B cell (primary cell): ENCODE data around the gene MYL6B. TPM values are rescaled to one million over a fixed set of nuclear protein-coding genes. Genes with fewer than 3 reads are reported as not detected.

ENCODE experiments used
- ATAC-seq: fragments of 200-7000 bp; cut with Tn5 transposase; one replicate; pipeline ENCODE4 v1.10.0; 2021; ENCODE audit warnings: low read depth, mild to moderate bottlenecking, moderate number of reproducible peaks, moderate library complexity
- CTCF ChIA-PET: fragments of 350-600 bp; sonication (Branson Sonifier 250); formaldehyde crosslinking; loops from one replicate; lab custom pipeline; 2021; ENCODE audit warnings: antibody characterized with exemption, inconsistent platforms; lab: Charles Lee
- POLR2A ChIA-PET: fragments of 350-600 bp; sonication (Branson Sonifier 250); formaldehyde crosslinking; loops from one replicate; lab custom pipeline; 2021; ENCODE audit warnings: antibody characterized with exemption; lab: Charles Lee
- DNase-seq: peaks from one replicate; pipeline ENCODE4 v3.0.0; 2013
- H2AFZ ChIP-seq: 2 replicates; pipeline ENCODE4 v1.6.1; 2012; ENCODE audit warnings: mild to moderate bottlenecking, low read depth, low read length; ENCODE audit not compliant: insufficient read depth, poor library complexity, severe bottlenecking
- H3K27ac ChIP-seq, 2 donors: 1 replicate in 1 of 2; 2 replicates in 1 of 2; pipeline ENCODE4 v1.5.1; 2012 to 2013; ENCODE audit warnings: low read length in 2 of 2, mild to moderate bottlenecking in 2 of 2, moderate library complexity in 1 of 2
- H3K27me3 ChIP-seq, 4 experiments: fragments of 200-600 bp in 1 of 4; sonication (generic) in 1 of 4; replicated peaks in 1 of 4; 1 replicate in 2 of 4; 2 replicates in 2 of 4; pipeline versions ENCODE4 v1.6.1 to v1.7.0; 2013 to 2016; ENCODE audit warnings: low read length in 3 of 4, mild to moderate bottlenecking in 2 of 4, mixed read lengths in 1 of 4, moderate library complexity in 1 of 4; ENCODE audit not compliant: insufficient read depth in 4 of 4, control insufficient read depth in 3 of 4; ENCODE audit errors: control extremely low read depth in 1 of 4
- H3K36me3 ChIP-seq, 2 experiments: replicated peaks in 1 of 2; 1 replicate in 1 of 2; 2 replicates in 1 of 2; pipeline versions ENCODE4 v1.6.1 to v1.7.1; 2013; ENCODE audit warnings: low read length in 1 of 2; ENCODE audit not compliant: insufficient read depth in 2 of 2, control insufficient read depth in 1 of 2; ENCODE audit errors: control extremely low read depth in 1 of 2, extremely low read depth in 1 of 2
- H3K4me1 ChIP-seq, 2 donors: fragments of 200-600 bp in 1 of 2; sonication (generic) in 1 of 2; 1 replicate in 1 of 2; 2 replicates in 1 of 2; pipeline versions ENCODE4 v1.5.1 to v1.6.1; 2013 to 2017; ENCODE audit warnings: low read length in 2 of 2; ENCODE audit not compliant: control insufficient read depth in 2 of 2, insufficient read depth in 2 of 2
- H3K4me2 ChIP-seq: replicated peaks from 2 replicates; pipeline ENCODE3; 2012; ENCODE audit warnings: mild to moderate bottlenecking, low read depth, low read length; ENCODE audit not compliant: poor library complexity, severe bottlenecking
- H3K4me3 ChIP-seq, 5 experiments: fragments of 200-600 bp in 1 of 5; sonication (generic) in 1 of 5; 1 replicate in 3 of 5; 2 replicates in 2 of 5; pipeline versions ENCODE4 v1.5.1 to v1.7.0; 2011 to 2016; ENCODE audit warnings: low read length in 4 of 5, mild to moderate bottlenecking in 4 of 5, low read depth in 2 of 5, control low read depth in 1 of 5, moderate library complexity in 1 of 5; ENCODE audit not compliant: insufficient read depth in 1 of 5; ENCODE audit errors: control extremely low read depth in 1 of 5, extremely low read depth in 1 of 5
- H3K79me2 ChIP-seq: fragments of 200-600 bp; sonication (generic); one replicate; pipeline ENCODE4 v1.6.0; 2016; ENCODE audit warnings: low read length; ENCODE audit not compliant: control insufficient read depth, insufficient read depth
- H3K9ac ChIP-seq: fragments of 200-600 bp; sonication (generic); 2 replicates; pipeline ENCODE4 v1.6.1; 2017; ENCODE audit warnings: mild to moderate bottlenecking, low read length, moderate library complexity
- H3K9me3 ChIP-seq, 3 donors: one replicate each; pipeline versions ENCODE4 v1.6.1 to v1.7.1; 2013; ENCODE audit warnings: low read length in 2 of 3; ENCODE audit not compliant: control insufficient read depth in 2 of 3, insufficient read depth in 1 of 3; ENCODE audit errors: control extremely low read depth in 1 of 3
- H4K20me1 ChIP-seq: 2 replicates; pipeline ENCODE4 v1.6.0; 2012; ENCODE audit warnings: mild to moderate bottlenecking, low read length; ENCODE audit not compliant: insufficient read depth, control insufficient read depth, poor library complexity, severe bottlenecking
- H3K27ac Mint-ChIP-seq: one replicate; pipeline ENCODE4 v1.8.0; 2021; ENCODE audit warnings: mixed read lengths
- H3K27me3 Mint-ChIP-seq: one replicate; pipeline ENCODE4 v1.8.0; 2021; ENCODE audit warnings: mixed read lengths
- H3K4me1 Mint-ChIP-seq: one replicate; pipeline ENCODE4 v1.8.0; 2021; ENCODE audit warnings: mixed read lengths
- H3K4me3 Mint-ChIP-seq: one replicate; pipeline ENCODE4 v1.8.0; 2021; ENCODE audit warnings: mixed read lengths
- H3K9me3 Mint-ChIP-seq: one replicate; pipeline ENCODE4 v1.8.0; 2022; ENCODE audit warnings: mixed read lengths; ENCODE audit not compliant: insufficient read depth
- CTCF ChIP-seq: fragments of 200-600 bp; IDR thresholded peaks from one replicate; pipeline ENCODE4 v1.8.0; 2022; ENCODE audit warnings: antibody characterized with exemption, mild to moderate bottlenecking
- EZH2 ChIP-seq: IDR thresholded peaks from 2 replicates; pipeline ENCODE4 v1.6.1; 2012; ENCODE audit warnings: borderline replicate concordance, low read depth, mild to moderate bottlenecking, moderate library complexity, low read length; ENCODE audit not compliant: insufficient read depth, poor library complexity, severe bottlenecking
- WGBS: methylation state at CpG from one replicate; pipeline ENCODE4 v1.1.5; 2013; ENCODE audit warnings: missing lambda C conversion rate; ENCODE audit not compliant: insufficient coverage; 5-methylcytosine and 5-hydroxymethylcytosine counted together
- intact Hi-C: fragments of 100-400 bp; cut with micrococcal nuclease; formaldehyde crosslinking; loops from one replicate; pipeline ENCODE4 v1.10.0; 2022
- polyA plus RNA-seq: library from polyadenylated mRNA; depleted of rRNA; stranded (reverse); fragments of >200 nt; gene quantifications from 2 replicates; pipeline ENCODE4 v1.2.3, GENCODE V29; 2012
- total RNA-seq, 2 donors: library from RNA; stranded (reverse); fragments of 120-200 nt in 1 of 2; gene quantifications; 1 replicate in 1 of 2; 2 replicates in 1 of 2; pipeline versions ENCODE4 v1.2.3 to v1.2.4, GENCODE V29; 2013 to 2022

MYL6B gene
- total and polyA plus RNA-seq, 2 donors (not counting 1 experiment from before 2014, with no cell fraction given) = 25.7 to 27.8 TPM

- H3K4me3 ChIP-seq = no peak overlapping the region
- 81% methylated on average over 14 of the region's 19 CpGs for WGBS
- H3K4me1 Mint-ChIP-seq = peaks cover 9% of the 10 kb centered on the region
- intact Hi-C loops = no loop called here
- peak overlapping the region; percentile 74 for H3K27ac Mint-ChIP-seq
- H3K27me3 Mint-ChIP-seq = no peaks in the 10 kb centered on the region
- ChIA-PET POLR2A (interaction anchor here (0.9 kb wide), 1 partner anchor 10 kb away, joined by 3 read pairs; no protein-coding TSS in a partner anchor), CTCF (interaction anchor here (0.8 kb wide), 1 partner anchor 47 kb away, joined by 4 read pairs; the partner anchor contains the start of gene SMARCC2)
- DNase-seq (no peak), ATAC-seq (no peak)
- H3K9me3 Mint-ChIP-seq = no peaks in the 10 kb centered on the region
- no peak overlapping the region for H3K9ac ChIP-seq
- no peaks in the 10 kb centered on the region for H3K79me2 ChIP-seq
- no peaks in the 10 kb centered on the region for H3K9me3 ChIP-seq
- peak overlapping the region in 1 of 2 donors; percentile 8 for H3K27ac ChIP-seq
- no peak overlapping the region for H3K4me2 ChIP-seq
- H2AFZ ChIP-seq = no peak overlapping the region
- H4K20me1 ChIP-seq = peaks cover 16% of the 10 kb centered on the region
- no peak overlapping the region for H3K4me3 Mint-ChIP-seq
- H3K4me1 ChIP-seq = no peaks in the 10 kb centered on the region
- no peaks in the 10 kb centered on the region for H3K27me3 ChIP-seq
- no peak for TF ChIP-seq CTCF
- TF ChIP-seq EZH2 = no peak
- peaks cover 0 to 73% of the 10 kb centered on the region in 2 experiments for H3K36me3 ChIP-seq
These were observed 10.2 kb upstream of the MYL6B start for GRCh38 chr12:56141946-56142784.

- Histone ChIP-seq H3K27ac (peak overlapping the region in 1 of 2 donors; percentile 6), H3K36me3 (peaks cover 0 to 63% of the 10 kb centered on the region in 2 experiments), H3K9ac (no peak overlapping the region), H3K9me3 (no peaks in the 10 kb centered on the region), H3K27me3 (no peaks in the 10 kb centered on the region), H3K4me1 (no peaks in the 10 kb centered on the region), H3K4me3 (no peak overlapping the region), H3K79me2 (no peaks in the 10 kb centered on the region), H4K20me1 (peaks cover 12% of the 10 kb centered on the region), H3K4me2 (no peak overlapping the region), H2AFZ (no peak overlapping the region)
- intact Hi-C loops = no loop called here
- no peak for DNase-seq
- no peak for TF ChIP-seq CTCF
- no peak for TF ChIP-seq EZH2
- Mint-ChIP-seq H3K4me1 (peaks cover 9% of the 10 kb centered on the region), H3K9me3 (no peaks in the 10 kb centered on the region), H3K27ac (peak overlapping the region; percentile 67), H3K4me3 (no peak overlapping the region), H3K27me3 (no peaks in the 10 kb centered on the region)
- 100% methylated on average over 2 of the region's 4 CpGs for WGBS
- ChIA-PET CTCF (interaction anchor here (0.6 to 2.2 kb wide), 3 partner anchors 16 to 1094 kb away, joined by 3 to 15 read pairs (median 3); partner anchors contain the start of genes DNAJC14 and ESYT1), POLR2A (interaction anchor here (1.3 kb wide), 1 partner anchor 15 kb away, joined by 4 read pairs; the partner anchor contains the start of gene ESYT1)
- peak; percentile 45 for ATAC-seq
These were observed 9.2 kb upstream of the MYL6B start for GRCh38 chr12:56143217-56143616.
